A549 (cell line): ENCODE data around the gene ADCY2. TPM values are rescaled to one million over a fixed set of nuclear protein-coding genes. Genes with fewer than 3 reads are reported as not detected.

ENCODE experiments used
- ATAC-seq, 2 experiments: fragments of 200-7000 bp in 1 of 2; fragments of >200 bp in 1 of 2; cut with Nextera tagmentation in 1 of 2; cut with Tn5 transposase in 1 of 2; 3 replicates each; pipeline versions ENCODE4 v1.8.0 to v1.9.1; 2018 to 2020; ENCODE audit warnings: mild to moderate bottlenecking in 1 of 2, moderate library complexity in 1 of 2
- CTCF ChIA-PET: fragments of 300-600 bp; sonication (Branson Sonifier 250); formaldehyde crosslinking; extraction: SDS; loops from one replicate; lab custom pipeline; 2021; ENCODE audit warnings: antibody characterized with exemption, inconsistent platforms; lab: Yijun Ruan, JAX
- POLR2A ChIA-PET: fragments of 350-600 bp; formaldehyde crosslinking; extraction: SDS; loops from one replicate; lab custom pipeline; 2021; ENCODE audit warnings: antibody characterized with exemption, inconsistent platforms; lab: Yijun Ruan, JAX
- DNase-seq, 2 experiments: peaks; one replicate each; pipeline versions ENCODE4 v3.0.0 to v3.0.0-alpha.2; 2011 to 2016; ENCODE audit warnings: low read depth in 1 of 2, low spot score in 1 of 2
- FAIRE-seq: peaks from 2 replicates; lab custom pipeline; 2011; peaks lifted over from hg19 to GRCh38; lab: Jason Lieb, UNC
- H3K27ac ChIP-seq, 2 experiments: fragments of >200 bp; sonication (Bioruptor Twin); formaldehyde crosslinking; 3 replicates each; pipeline ENCODE4 v1.5.1; 2016 to 2017
- H3K4me1 ChIP-seq: fragments of >200 bp; sonication (Bioruptor Twin); formaldehyde crosslinking; 3 replicates; pipeline ENCODE4 v1.6.1; 2016
- H3K4me2 ChIP-seq: fragments of >200 bp; sonication (Bioruptor Twin); formaldehyde crosslinking; 3 replicates; pipeline ENCODE4 v1.6.1; 2016
- H3K4me3 ChIP-seq: fragments of >200 bp; sonication (Bioruptor Twin); formaldehyde crosslinking; 3 replicates; pipeline ENCODE4 v1.5.1; 2016
- H3K9me3 ChIP-seq: fragments of >200 bp; sonication (Bioruptor Twin); formaldehyde crosslinking; 3 replicates; pipeline ENCODE4 v1.6.1; 2016
- CEBPB ChIP-seq, 2 experiments: fragments of >200 bp in 1 of 2; sonication (Bioruptor Twin) in 1 of 2; formaldehyde crosslinking in 1 of 2; IDR thresholded peaks; 2 replicates each; pipeline ENCODE4 v1.6.1; 2012 to 2016
- CHD2 ChIP-seq: fragments of 150-350 bp; IDR thresholded peaks from 2 replicates; pipeline ENCODE4 v1.6.1; 2014; ENCODE audit warnings: low read length; ENCODE audit not compliant: partially characterized antibody
- EHMT2 ChIP-seq: fragments of 200-600 bp; sonication (generic); IDR thresholded peaks from 2 replicates; pipeline ENCODE4 v1.6.1; 2016; ENCODE audit warnings: antibody characterized with exemption, low read depth, mild to moderate bottlenecking, moderate library complexity
- ESRRA ChIP-seq: fragments of 150-350 bp; IDR thresholded peaks from 2 replicates; pipeline ENCODE4 v1.6.1; 2014; ENCODE audit warnings: mild to moderate bottlenecking, low read length, borderline replicate concordance
- FOSB ChIP-seq: fragments of 250-450 bp; sonication (Bioruptor Pico); IDR thresholded peaks from 2 replicates; pipeline ENCODE4 v1.5.0; 2020; ENCODE audit warnings: mild to moderate bottlenecking, moderate library complexity
- FOXS1 ChIP-seq: fragments of 250-450 bp; sonication (Bioruptor Pico); IDR thresholded peaks from 2 replicates; pipeline ENCODE4 v1.5.0; 2020; ENCODE audit warnings: mild to moderate bottlenecking, moderate library complexity
- HEYL ChIP-seq: fragments of 250-450 bp; sonication (Bioruptor Pico); IDR thresholded peaks from 2 replicates; pipeline ENCODE4 v1.8.0; 2021; ENCODE audit warnings: mild to moderate bottlenecking, moderate library complexity
- HOXB13 ChIP-seq: fragments of 250-450 bp; sonication (Bioruptor Pico); IDR thresholded peaks from 2 replicates; pipeline ENCODE4 v1.5.0; 2020; ENCODE audit warnings: low read depth, mild to moderate bottlenecking, moderate library complexity
- JUN ChIP-seq, 2 experiments: fragments of >200 bp; sonication (Bioruptor Twin); formaldehyde crosslinking; IDR thresholded peaks; 2 replicates in 1 of 2; 3 replicates in 1 of 2; pipeline ENCODE4 v1.6.1; 2016 to 2017
- MAFK ChIP-seq: fragments of 450-650 bp; IDR thresholded peaks from 2 replicates; pipeline ENCODE4 v1.6.1; 2014; ENCODE audit not compliant: partially characterized antibody
- MAZ ChIP-seq: fragments of 150-350 bp; IDR thresholded peaks from 2 replicates; pipeline ENCODE4 v1.6.1; 2014; ENCODE audit warnings: antibody characterized with exemption, low read depth, low read length, borderline replicate concordance
- MYC ChIP-seq: IDR thresholded peaks from 2 replicates; pipeline ENCODE4 v1.6.1; 2012; ENCODE audit warnings: mild to moderate bottlenecking, inconsistent platforms, low read length, improper control_type of control experiment, borderline replicate concordance
- NFE2L2 ChIP-seq: fragments of 150-350 bp; conservative IDR thresholded peaks from 2 replicates; pipeline ENCODE4 v1.6.1; 2014; ENCODE audit warnings: low read length
- NR3C1 ChIP-seq: fragments of >200 bp; sonication (Bioruptor Twin); formaldehyde crosslinking; IDR thresholded peaks from 3 replicates; pipeline ENCODE4 v1.6.1; 2017
- RARB ChIP-seq: fragments of 250-450 bp; sonication (Bioruptor Pico); IDR thresholded peaks from 2 replicates; pipeline ENCODE4 v1.8.0; 2021; ENCODE audit warnings: mild to moderate bottlenecking, moderate library complexity
- RFX5 ChIP-seq: fragments of 450-650 bp; IDR thresholded peaks from 2 replicates; pipeline ENCODE4 v1.7.1; 2014; ENCODE audit warnings: antibody characterized with exemption, mild to moderate bottlenecking, moderate library complexity
- RNF2 ChIP-seq: fragments of 200-600 bp; sonication (generic); IDR thresholded peaks from 2 replicates; pipeline ENCODE4 v1.6.1; 2016; ENCODE audit warnings: low read depth, mild to moderate bottlenecking, antibody characterized with exemption, moderate library complexity, borderline replicate concordance
- SMC3 ChIP-seq: fragments of >200 bp; sonication (Bioruptor Twin); formaldehyde crosslinking; IDR thresholded peaks from 3 replicates; pipeline ENCODE4 v1.6.1; 2018; ENCODE audit warnings: inconsistent platforms
- SREBF2 ChIP-seq: fragments of 450-650 bp; IDR thresholded peaks from 2 replicates; pipeline ENCODE4 v1.6.1; 2014; ENCODE audit warnings: mild to moderate bottlenecking, moderate library complexity
- ZSCAN20 ChIP-seq: fragments of 250-450 bp; sonication (Bioruptor Pico); IDR thresholded peaks from 2 replicates; pipeline ENCODE4 v1.8.0; 2022; ENCODE audit warnings: mild to moderate bottlenecking, moderate library complexity
- WGBS: methylation state at CpG from one replicate; pipeline ENCODE4 v1.1.6; 2017; ENCODE audit errors: missing lambda C conversion rate; 5-methylcytosine and 5-hydroxymethylcytosine counted together
- polyA plus RNA-seq, 4 experiments: library from polyadenylated mRNA; depleted of rRNA in 3 of 4; stranded (reverse); fragments of >200 nt; fragmentation: RNase III in 1 of 4; extraction: RNeasy Plus Mini Kit Qiagen cat#74134 plus additional on column Dnase treatment in 1 of 4; gene quantifications; 2 replicates in 3 of 4; 3 replicates in 1 of 4; pipeline ENCODE4 v1.2.3, GENCODE V29; 2011 to 2017
- TF ChIP-seq, protein P1 (sequence below): fragments of 450-650 bp; IDR thresholded peaks from 2 replicates; pipeline ENCODE4 v1.6.1; 2014; ENCODE audit warnings: antibody characterized with exemption
- TF ChIP-seq, protein P2 (sequence below): fragments of 150-350 bp; IDR thresholded peaks from 2 replicates; pipeline ENCODE4 v1.6.1; 2014; ENCODE audit warnings: low read depth, mild to moderate bottlenecking, low read length
- TF ChIP-seq, protein P3 (sequence below): IDR thresholded peaks from 2 replicates; pipeline ENCODE4 v1.6.1; 2012
- TF ChIP-seq, protein P4 (sequence below): IDR thresholded peaks from 2 replicates; pipeline ENCODE4 v1.6.1; 2012; ENCODE audit warnings: low read depth, borderline replicate concordance
- TF ChIP-seq, protein P5 (sequence below): fragments of >200 bp; sonication (Bioruptor Twin); formaldehyde crosslinking; IDR thresholded peaks from 2 replicates; pipeline ENCODE4 v1.6.1; 2016
- TF ChIP-seq, protein P6 (sequence below): fragments of 200-600 bp; sonication (generic); IDR thresholded peaks from 2 replicates; pipeline ENCODE4 v1.6.1; 2016; ENCODE audit warnings: antibody characterized with exemption, mild to moderate bottlenecking, moderate library complexity

The ADCY2 gene
- polyA plus RNA-seq, 2 of the 4 experiments (the other 2 are of a cell fraction) = not detected

DNA sequence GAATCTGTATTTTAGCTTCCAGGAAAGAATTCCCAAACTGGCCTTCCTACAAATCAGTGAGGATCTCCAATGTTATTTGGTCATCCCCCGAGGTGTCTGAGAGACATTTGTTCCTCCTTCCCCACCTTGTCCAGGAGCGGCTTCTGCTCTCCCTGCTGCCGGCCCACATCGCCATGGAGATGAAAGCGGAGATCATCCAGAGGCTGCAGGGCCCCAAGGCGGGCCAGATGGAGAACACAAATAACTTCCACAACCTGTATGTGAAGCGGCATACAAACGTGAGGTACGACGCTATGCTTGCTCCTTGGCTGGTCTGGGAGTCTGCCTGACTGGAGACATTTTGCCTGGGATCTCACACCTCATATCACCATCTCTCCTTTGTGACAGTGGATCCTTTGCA, 294.6 kb downstream of the ADCY2 start:
- ChIA-PET POLR2A (no interaction called here), CTCF (no interaction called here)
- TF ChIP-seq, protein P1, sequence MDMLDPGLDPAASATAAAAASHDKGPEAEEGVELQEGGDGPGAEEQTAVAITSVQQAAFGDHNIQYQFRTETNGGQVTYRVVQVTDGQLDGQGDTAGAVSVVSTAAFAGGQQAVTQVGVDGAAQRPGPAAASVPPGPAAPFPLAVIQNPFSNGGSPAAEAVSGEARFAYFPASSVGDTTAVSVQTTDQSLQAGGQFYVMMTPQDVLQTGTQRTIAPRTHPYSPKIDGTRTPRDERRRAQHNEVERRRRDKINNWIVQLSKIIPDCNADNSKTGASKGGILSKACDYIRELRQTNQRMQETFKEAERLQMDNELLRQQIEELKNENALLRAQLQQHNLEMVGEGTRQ = no peak
- TF ChIP-seq, protein P2, sequence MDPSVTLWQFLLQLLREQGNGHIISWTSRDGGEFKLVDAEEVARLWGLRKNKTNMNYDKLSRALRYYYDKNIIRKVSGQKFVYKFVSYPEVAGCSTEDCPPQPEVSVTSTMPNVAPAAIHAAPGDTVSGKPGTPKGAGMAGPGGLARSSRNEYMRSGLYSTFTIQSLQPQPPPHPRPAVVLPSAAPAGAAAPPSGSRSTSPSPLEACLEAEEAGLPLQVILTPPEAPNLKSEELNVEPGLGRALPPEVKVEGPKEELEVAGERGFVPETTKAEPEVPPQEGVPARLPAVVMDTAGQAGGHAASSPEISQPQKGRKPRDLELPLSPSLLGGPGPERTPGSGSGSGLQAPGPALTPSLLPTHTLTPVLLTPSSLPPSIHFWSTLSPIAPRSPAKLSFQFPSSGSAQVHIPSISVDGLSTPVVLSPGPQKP = no peak
- TF ChIP-seq, protein P3, sequence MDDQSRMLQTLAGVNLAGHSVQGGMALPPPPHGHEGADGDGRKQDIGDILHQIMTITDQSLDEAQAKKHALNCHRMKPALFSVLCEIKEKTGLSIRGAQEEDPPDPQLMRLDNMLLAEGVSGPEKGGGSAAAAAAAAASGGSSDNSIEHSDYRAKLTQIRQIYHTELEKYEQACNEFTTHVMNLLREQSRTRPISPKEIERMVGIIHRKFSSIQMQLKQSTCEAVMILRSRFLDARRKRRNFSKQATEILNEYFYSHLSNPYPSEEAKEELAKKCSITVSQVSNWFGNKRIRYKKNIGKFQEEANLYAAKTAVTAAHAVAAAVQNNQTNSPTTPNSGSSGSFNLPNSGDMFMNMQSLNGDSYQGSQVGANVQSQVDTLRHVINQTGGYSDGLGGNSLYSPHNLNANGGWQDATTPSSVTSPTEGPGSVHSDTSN = no peak
- TF ChIP-seq NR3C1 = no peak
- TF ChIP-seq, protein P4, sequence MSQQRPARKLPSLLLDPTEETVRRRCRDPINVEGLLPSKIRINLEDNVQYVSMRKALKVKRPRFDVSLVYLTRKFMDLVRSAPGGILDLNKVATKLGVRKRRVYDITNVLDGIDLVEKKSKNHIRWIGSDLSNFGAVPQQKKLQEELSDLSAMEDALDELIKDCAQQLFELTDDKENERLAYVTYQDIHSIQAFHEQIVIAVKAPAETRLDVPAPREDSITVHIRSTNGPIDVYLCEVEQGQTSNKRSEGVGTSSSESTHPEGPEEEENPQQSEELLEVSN = no peak
- no peak for TF ChIP-seq RFX5
- Histone ChIP-seq H3K4me2 (no peak overlapping the region), H3K4me3 (no peak overlapping the region), H3K4me1 (no peaks in the 10 kb centered on the region), H3K27ac (no peak overlapping the region), H3K9me3 (no peaks in the 10 kb centered on the region)
- ATAC-seq (no peak), DNase-seq (no peak), FAIRE-seq (no peak)
- WGBS = 18% methylated on average over 10 of the region's 10 CpGs

DNA sequence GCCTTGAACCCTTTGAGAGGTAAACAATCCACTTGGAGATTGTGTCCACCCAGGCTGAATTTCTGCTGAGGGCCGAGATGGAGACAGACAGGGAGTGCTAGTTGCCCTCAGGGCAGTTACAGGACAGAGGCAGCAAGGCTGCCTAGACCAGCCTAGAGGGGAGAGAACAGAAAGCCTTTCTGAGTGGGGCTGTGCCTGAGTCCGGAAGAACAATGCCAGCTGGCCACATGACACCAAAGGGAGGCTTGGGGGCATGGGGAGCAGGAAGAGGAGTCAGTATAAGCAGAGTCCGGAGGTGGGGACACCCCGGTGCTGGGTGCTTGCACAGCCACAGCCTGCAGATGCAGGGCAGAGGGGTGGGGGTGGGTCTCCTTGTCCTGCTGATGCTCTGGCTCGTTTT, 309.3 kb downstream of the ADCY2 start:
- H3K4me3 ChIP-seq = no peak overlapping the region
- H3K4me1 ChIP-seq = no peaks in the 10 kb centered on the region
- TF ChIP-seq NFE2L2 (no peak), ESRRA (no peak), ZSCAN20 (CRISPR knock-in tag) (no peak), SREBF2 (no peak), MYC (no peak), RNF2 (no peak), HEYL (CRISPR knock-in tag) (no peak), EHMT2 (no peak), CHD2 (no peak), HOXB13 (no peak), CEBPB (IDR thresholded peaks at IDR 0.05) (no peak), FOXS1 (CRISPR knock-in tag) (no peak), FOSB (CRISPR knock-in tag) (no peak), SMC3 (no peak), MAFK (no peak), RARB (CRISPR knock-in tag) (no peak), MAZ (no peak), JUN (IDR thresholded peaks at IDR 0.05) (no peak)
- TF ChIP-seq, protein P5, sequence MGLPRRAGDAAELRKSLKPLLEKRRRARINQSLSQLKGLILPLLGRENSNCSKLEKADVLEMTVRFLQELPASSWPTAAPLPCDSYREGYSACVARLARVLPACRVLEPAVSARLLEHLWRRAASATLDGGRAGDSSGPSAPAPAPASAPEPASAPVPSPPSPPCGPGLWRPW = no peak
- TF ChIP-seq, protein P6, sequence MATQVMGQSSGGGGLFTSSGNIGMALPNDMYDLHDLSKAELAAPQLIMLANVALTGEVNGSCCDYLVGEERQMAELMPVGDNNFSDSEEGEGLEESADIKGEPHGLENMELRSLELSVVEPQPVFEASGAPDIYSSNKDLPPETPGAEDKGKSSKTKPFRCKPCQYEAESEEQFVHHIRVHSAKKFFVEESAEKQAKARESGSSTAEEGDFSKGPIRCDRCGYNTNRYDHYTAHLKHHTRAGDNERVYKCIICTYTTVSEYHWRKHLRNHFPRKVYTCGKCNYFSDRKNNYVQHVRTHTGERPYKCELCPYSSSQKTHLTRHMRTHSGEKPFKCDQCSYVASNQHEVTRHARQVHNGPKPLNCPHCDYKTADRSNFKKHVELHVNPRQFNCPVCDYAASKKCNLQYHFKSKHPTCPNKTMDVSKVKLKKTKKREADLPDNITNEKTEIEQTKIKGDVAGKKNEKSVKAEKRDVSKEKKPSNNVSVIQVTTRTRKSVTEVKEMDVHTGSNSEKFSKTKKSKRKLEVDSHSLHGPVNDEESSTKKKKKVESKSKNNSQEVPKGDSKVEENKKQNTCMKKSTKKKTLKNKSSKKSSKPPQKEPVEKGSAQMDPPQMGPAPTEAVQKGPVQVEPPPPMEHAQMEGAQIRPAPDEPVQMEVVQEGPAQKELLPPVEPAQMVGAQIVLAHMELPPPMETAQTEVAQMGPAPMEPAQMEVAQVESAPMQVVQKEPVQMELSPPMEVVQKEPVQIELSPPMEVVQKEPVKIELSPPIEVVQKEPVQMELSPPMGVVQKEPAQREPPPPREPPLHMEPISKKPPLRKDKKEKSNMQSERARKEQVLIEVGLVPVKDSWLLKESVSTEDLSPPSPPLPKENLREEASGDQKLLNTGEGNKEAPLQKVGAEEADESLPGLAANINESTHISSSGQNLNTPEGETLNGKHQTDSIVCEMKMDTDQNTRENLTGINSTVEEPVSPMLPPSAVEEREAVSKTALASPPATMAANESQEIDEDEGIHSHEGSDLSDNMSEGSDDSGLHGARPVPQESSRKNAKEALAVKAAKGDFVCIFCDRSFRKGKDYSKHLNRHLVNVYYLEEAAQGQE = no peak
- ChIA-PET CTCF (no interaction called here), POLR2A (no interaction called here)
- DNase-seq (no peak), ATAC-seq (no peak), FAIRE-seq (no peak)
- no peak overlapping the region for H3K4me2 ChIP-seq
- 1% methylated on average over 5 of the region's 5 CpGs for WGBS
- H3K27ac ChIP-seq = no peak overlapping the region
- H3K9me3 ChIP-seq = peaks cover 5% of the 10 kb centered on the region; the same call in 1 of the 3 replicates
